Measurements from ENCODE around the gene CDH13.

CDH13 gene

GRCh38 chr16:82735673-82736091 is 108.9 kb downstream of the CDH13 start:
- H3K4me3 ChIP-seq (ENCODE audit: low read depth, low read length): peak overlapping the region; percentile 9
- DNase-seq (ENCODE audit: low read depth): peak; percentile 83
- in situ Hi-C loops (cut with HindIII; ENCODE audit: low sequenced_read_pairs): no loop called here
- TF ChIP-seq CTCF (IDR thresholded peaks at IDR 0.05; ENCODE audit: low read depth, low read length, missing control alignments): no peak

GRCh38 chr16:82736224-82736623 is 109.5 kb downstream of the CDH13 start:
- DNase-seq (ENCODE audit: low read depth): no peak
- no peak for TF ChIP-seq CTCF (IDR thresholded peaks at IDR 0.05; ENCODE audit: low read depth, low read length, missing control alignments)
- H3K4me3 ChIP-seq (ENCODE audit: low read depth, low read length): no peak overlapping the region
- in situ Hi-C loops (cut with HindIII; ENCODE audit: low sequenced_read_pairs): no loop called here

- in situ Hi-C loops (cut with HindIII; ENCODE audit: low sequenced_read_pairs): no loop called here
- DNase-seq (ENCODE audit: low read depth): no peak
- no peak overlapping the region for H3K4me3 ChIP-seq (ENCODE audit: low read depth, low read length)
- TF ChIP-seq CTCF (IDR thresholded peaks at IDR 0.05; ENCODE audit: low read depth, low read length, missing control alignments): peak; percentile 23
Measured at GRCh38 chr16:82738699-82739098, 111.9 kb downstream of the CDH13 start.

GRCh38 chr16:82741073-82741615 is 114.4 kb downstream of the CDH13 start:
- H3K4me3 ChIP-seq (ENCODE audit: low read depth, low read length): no peak overlapping the region
- no peak for DNase-seq (ENCODE audit: low read depth)
- in situ Hi-C loops (cut with HindIII; ENCODE audit: low sequenced_read_pairs): no loop called here
- TF ChIP-seq CTCF (IDR thresholded peaks at IDR 0.05; ENCODE audit: low read depth, low read length, missing control alignments): no peak

GRCh38 chr16:82744958-82745357 is 118.2 kb downstream of the CDH13 start:
- TF ChIP-seq CTCF (IDR thresholded peaks at IDR 0.05; ENCODE audit: low read depth, low read length, missing control alignments): no peak
- no peak overlapping the region for H3K4me3 ChIP-seq (ENCODE audit: low read depth, low read length)
- DNase-seq (ENCODE audit: low read depth): no peak
- in situ Hi-C loops (cut with HindIII; ENCODE audit: low sequenced_read_pairs): no loop called here

GRCh38 chr16:82748026-82748425 is 121.3 kb downstream of the CDH13 start:
- peak; percentile 42 for TF ChIP-seq CTCF (IDR thresholded peaks at IDR 0.05; ENCODE audit: low read depth, low read length, missing control alignments)
- H3K4me3 ChIP-seq (ENCODE audit: low read depth, low read length): no peak overlapping the region
- peak; percentile 82 for DNase-seq (ENCODE audit: low read depth)

More at GRCh38 chr16:82748026-82748425, 121.3 kb downstream of the CDH13 start:
- in situ Hi-C loops (cut with HindIII; ENCODE audit: low sequenced_read_pairs): no loop called here
